ENCODE results near the gene TSSK3. TPM values are rescaled to one million over a fixed set of nuclear protein-coding genes. Genes with fewer than 3 reads are reported as not detected.

TSSK3 gene
- total RNA-seq, 1 donor from 2014 or later = 1.0 TPM

DNA sequence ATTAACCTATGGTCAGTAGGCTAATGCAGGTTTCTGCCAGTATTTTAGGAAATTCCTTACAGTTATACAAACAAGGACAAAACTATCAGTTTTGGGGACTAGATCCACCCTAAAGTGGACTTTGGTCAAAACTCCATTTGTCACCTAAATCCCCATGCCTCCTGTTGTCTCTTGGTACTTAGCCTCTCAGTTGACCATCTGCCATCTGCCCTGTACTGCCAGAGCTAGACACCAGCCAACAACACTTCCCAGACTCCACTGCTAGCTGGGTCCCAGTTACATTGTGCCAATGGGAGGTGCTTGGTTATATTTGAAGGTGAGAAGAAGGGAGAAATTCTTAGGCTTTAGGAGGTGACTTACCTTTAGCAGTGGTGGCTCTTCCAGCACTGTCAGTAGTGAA, 48.9 kb downstream of the TSSK3 start:
- no peak overlapping the region for H3K9ac ChIP-seq (ENCODE audit: low read depth in 1 of 3, low read length in 3 of 3)
- H3K4me1 ChIP-seq (ENCODE audit: control insufficient read depth in 3 of 3, insufficient read depth in 3 of 3, low read length in 3 of 3) = no peaks in the 10 kb centered on the region
- peaks cover 0 to 2% (median 0%) of the 10 kb centered on the region in 3 donors for H3K9me3 ChIP-seq (ENCODE audit: control insufficient read depth in 3 of 3, low read length in 3 of 3)
- no peaks in the 10 kb centered on the region for H3K27me3 ChIP-seq (ENCODE audit: control insufficient read depth in 3 of 3, insufficient read depth in 3 of 3, low read length in 3 of 3)
- no peaks in the 10 kb centered on the region for H3K36me3 ChIP-seq (ENCODE audit: control insufficient read depth in 3 of 3, insufficient read depth in 3 of 3, low read length in 3 of 3)
- H3K27ac ChIP-seq (ENCODE audit: low read depth, low read length) = no peak overlapping the region
- H3K4me3 ChIP-seq (ENCODE audit: low read length in 3 of 3) = no peak overlapping the region

DNA sequence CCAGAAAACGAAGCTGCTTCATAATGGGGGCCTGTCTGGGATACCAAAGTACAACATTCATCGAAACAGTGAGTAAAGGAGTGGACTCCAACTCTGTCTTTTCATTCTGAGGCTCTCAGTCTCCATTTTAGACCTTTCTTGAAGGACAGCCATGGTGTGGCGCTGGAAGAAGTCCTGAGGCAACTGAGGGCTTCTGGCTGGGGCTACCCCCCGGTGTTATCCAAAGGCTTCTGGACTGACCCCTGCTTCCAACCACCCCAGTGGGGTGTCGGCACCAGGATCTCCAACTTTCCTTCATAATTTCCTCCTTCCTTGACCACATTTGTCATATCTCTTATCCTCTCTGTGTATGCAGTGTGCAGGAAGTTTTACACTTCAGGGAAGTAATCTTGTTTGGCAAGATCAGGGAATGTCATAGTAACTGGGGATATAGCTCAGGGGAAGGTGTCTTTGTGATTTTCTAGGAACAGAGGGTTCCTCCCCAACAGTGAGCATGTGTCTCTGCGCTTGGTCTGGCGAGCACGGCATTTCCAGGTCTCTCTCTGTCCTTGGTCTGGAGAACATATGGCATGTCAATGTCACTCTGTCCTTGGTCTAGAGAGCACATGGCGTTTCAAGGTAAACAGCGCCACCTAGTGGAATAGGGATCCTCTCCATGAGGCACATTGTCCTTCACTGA, 51.3 kb downstream of the TSSK3 start:
- H3K9me3 ChIP-seq (ENCODE audit: control insufficient read depth in 3 of 3, low read length in 3 of 3) = peaks cover 0 to 2% (median 0%) of the 10 kb centered on the region in 3 donors
- H3K27ac ChIP-seq (ENCODE audit: low read depth, low read length) = no peak overlapping the region
- no peaks in the 10 kb centered on the region for H3K36me3 ChIP-seq (ENCODE audit: control insufficient read depth in 3 of 3, insufficient read depth in 3 of 3, low read length in 3 of 3)
- no peaks in the 10 kb centered on the region for H3K27me3 ChIP-seq (ENCODE audit: control insufficient read depth in 3 of 3, insufficient read depth in 3 of 3, low read length in 3 of 3)
- no peak overlapping the region for H3K4me3 ChIP-seq (ENCODE audit: low read length in 3 of 3)
- no peak overlapping the region for H3K9ac ChIP-seq (ENCODE audit: low read depth in 1 of 3, low read length in 3 of 3)
- H3K4me1 ChIP-seq (ENCODE audit: control insufficient read depth in 3 of 3, insufficient read depth in 3 of 3, low read length in 3 of 3) = no peaks in the 10 kb centered on the region

Other genes starting within 250 kb of the TSSK3 start
- gene TXLNA, start 182.9 kb upstream of the TSSK3 start, total RNA-seq = 30.8 TPM
- 58.5 TPM for gene CCDC28B, start 161.9 kb upstream of the TSSK3 start, total RNA-seq
- 2.6 TPM for gene IQCC, start 156.9 kb upstream of the TSSK3 start, total RNA-seq
- not detected for gene DCDC2B, start 153.4 kb upstream of the TSSK3 start, total RNA-seq
- gene TMEM234, start 140.2 kb upstream of the TSSK3 start, total RNA-seq = 10.4 TPM
- gene EIF3I, start 140.1 kb upstream of the TSSK3 start, total RNA-seq = 171 TPM
- 1.6 TPM for gene FAM167B, start 115.3 kb upstream of the TSSK3 start, total RNA-seq
- gene LCK, start 111.3 kb upstream of the TSSK3 start, total RNA-seq = 2.1 TPM
- 37.6 TPM for gene HDAC1, start 70.5 kb upstream of the TSSK3 start, total RNA-seq
- 31.8 TPM for gene MARCKSL1, start 26.3 kb upstream of the TSSK3 start, total RNA-seq
- gene FAM229A, start 54 bp upstream of the TSSK3 start, total RNA-seq = 1.0 TPM
- 37.1 TPM for gene BSDC1, start 31.9 kb downstream of the TSSK3 start, total RNA-seq
- gene ZBTB8B, start 102.5 kb downstream of the TSSK3 start, total RNA-seq = under 0.01 TPM
- 10.4 TPM for gene ZBTB8A, start 176.9 kb downstream of the TSSK3 start, total RNA-seq

Data from skeletal muscle tissue (tissue), 4 donors.